SK-N-MC (cell line): ENCODE data around the gene HJURP.

Source experiments
- EZH2 ChIP-seq: fragments of 200-600 bp; sonication (generic); IDR thresholded peaks from one replicate; pipeline ENCODE4 v1.6.1; 2017; ENCODE audit warnings: antibody characterized with exemption
- FOXP2 ChIP-seq: optimal IDR thresholded peaks from 2 replicates; pipeline ENCODE3; 2011; ENCODE audit warnings: mild to moderate bottlenecking, moderate library complexity; ENCODE audit not compliant: insufficient read depth; ENCODE audit errors: extremely low read length, control extremely low read depth
- POLR2AphosphoS5 ChIP-seq: IDR thresholded peaks from 2 replicates; pipeline ENCODE4 v1.6.1; 2012; ENCODE audit warnings: mild to moderate bottlenecking, low read depth, low read length, borderline replicate concordance

GRCh38 chr2:233844064-233844807, 10.1 kb downstream of the HJURP start:
- TF ChIP-seq POLR2AphosphoS5 (no peak), EZH2 (no peak), FOXP2 (no peak)
